HUES6 (cell line): ENCODE measurements around the gene INMT.

ENCODE experiments used
- H3K27ac ChIP-seq: 2 replicates; pipeline ENCODE4 v1.7.0; 2013; ENCODE audit warnings: low read depth, mild to moderate bottlenecking, low read length, inconsistent platforms
- H3K27me3 ChIP-seq: 2 replicates; pipeline ENCODE4 v1.6.1; 2013; ENCODE audit warnings: low read length; ENCODE audit not compliant: control insufficient read depth, insufficient read depth
- H3K36me3 ChIP-seq: 2 replicates; pipeline ENCODE4 v1.6.1; 2013; ENCODE audit warnings: low read length; ENCODE audit not compliant: control insufficient read depth, insufficient read depth
- H3K4me1 ChIP-seq: 2 replicates; pipeline ENCODE4 v1.6.1; 2013; ENCODE audit warnings: low read length; ENCODE audit not compliant: control insufficient read depth, insufficient read depth
- H3K4me3 ChIP-seq: 2 replicates; pipeline ENCODE4 v1.5.1; 2013; ENCODE audit warnings: low read depth, low read length
- H3K9ac ChIP-seq: one replicate; pipeline ENCODE4 v1.6.1; 2013; ENCODE audit warnings: mild to moderate bottlenecking, low read length
- H3K9me3 ChIP-seq: 2 replicates; pipeline ENCODE4 v1.6.1; 2013; ENCODE audit warnings: low read depth, low read length; ENCODE audit not compliant: control insufficient read depth, insufficient read depth

Gene INMT

GRCh38 chr7:30800785-30801252 is 48.9 kb downstream of the INMT start:
- Histone ChIP-seq H3K27ac (no peak overlapping the region), H3K36me3 (no peaks in the 10 kb centered on the region), H3K27me3 (no peaks in the 10 kb centered on the region), H3K4me1 (0 out of 2 replicates have a peak, but pooled peaks cover under 1% of the 10 kb centered on the region), H3K4me3 (no peak overlapping the region), H3K9ac (no peak overlapping the region), H3K9me3 (no peaks in the 10 kb centered on the region)

- no peaks in the 10 kb centered on the region for H3K27me3 ChIP-seq
- no peak overlapping the region for H3K4me3 ChIP-seq
- no peaks in the 10 kb centered on the region for H3K9me3 ChIP-seq
- H3K27ac ChIP-seq = no peak overlapping the region
- H3K9ac ChIP-seq = no peak overlapping the region
- no peaks in the 10 kb centered on the region for H3K36me3 ChIP-seq
- H3K4me1 ChIP-seq = no peaks in the 10 kb centered on the region
These were observed 50.9 kb downstream of the INMT start for GRCh38 chr7:30802812-30803211.

- Histone ChIP-seq H3K36me3 (no peaks in the 10 kb centered on the region), H3K27me3 (no peaks in the 10 kb centered on the region), H3K27ac (no peak overlapping the region), H3K9me3 (no peaks in the 10 kb centered on the region), H3K9ac (no peak overlapping the region), H3K4me3 (no peak overlapping the region), H3K4me1 (no peaks in the 10 kb centered on the region)
These were observed 52.2 kb downstream of the INMT start for GRCh38 chr7:30804078-30804661.

GRCh38 chr7:30805081-30805691 is 53.3 kb downstream of the INMT start:
- H3K36me3 ChIP-seq = no peaks in the 10 kb centered on the region
- H3K27ac ChIP-seq = no peak overlapping the region
- no peaks in the 10 kb centered on the region for H3K4me1 ChIP-seq

GRCh38 chr7:30805931-30806330 is 54.0 kb downstream of the INMT start:
- no peak overlapping the region for H3K4me3 ChIP-seq
- H3K36me3 ChIP-seq = no peaks in the 10 kb centered on the region
- no peaks in the 10 kb centered on the region for H3K9me3 ChIP-seq
- H3K4me1 ChIP-seq = no peaks in the 10 kb centered on the region
- H3K27ac ChIP-seq = no peak overlapping the region
- H3K9ac ChIP-seq = no peak overlapping the region
- H3K27me3 ChIP-seq = no peaks in the 10 kb centered on the region

More at GRCh38 chr7:30805081-30805691, 53.3 kb downstream of the INMT start:
- Histone ChIP-seq H3K9me3 (no peaks in the 10 kb centered on the region), H3K4me3 (no peak overlapping the region), H3K27me3 (no peaks in the 10 kb centered on the region), H3K9ac (no peak overlapping the region)
